ENCODE measurements around the gene SUSD2.
A peak's percentile ranks its signal among the peaks of the same experiment; 100 is the strongest.
"Not testable (repeated sequence)": the region's sequence is repeated elsewhere in the genome, so short reads cannot be mapped to it uniquely, and the experiment has no call there.

SUSD2 gene, protein sequence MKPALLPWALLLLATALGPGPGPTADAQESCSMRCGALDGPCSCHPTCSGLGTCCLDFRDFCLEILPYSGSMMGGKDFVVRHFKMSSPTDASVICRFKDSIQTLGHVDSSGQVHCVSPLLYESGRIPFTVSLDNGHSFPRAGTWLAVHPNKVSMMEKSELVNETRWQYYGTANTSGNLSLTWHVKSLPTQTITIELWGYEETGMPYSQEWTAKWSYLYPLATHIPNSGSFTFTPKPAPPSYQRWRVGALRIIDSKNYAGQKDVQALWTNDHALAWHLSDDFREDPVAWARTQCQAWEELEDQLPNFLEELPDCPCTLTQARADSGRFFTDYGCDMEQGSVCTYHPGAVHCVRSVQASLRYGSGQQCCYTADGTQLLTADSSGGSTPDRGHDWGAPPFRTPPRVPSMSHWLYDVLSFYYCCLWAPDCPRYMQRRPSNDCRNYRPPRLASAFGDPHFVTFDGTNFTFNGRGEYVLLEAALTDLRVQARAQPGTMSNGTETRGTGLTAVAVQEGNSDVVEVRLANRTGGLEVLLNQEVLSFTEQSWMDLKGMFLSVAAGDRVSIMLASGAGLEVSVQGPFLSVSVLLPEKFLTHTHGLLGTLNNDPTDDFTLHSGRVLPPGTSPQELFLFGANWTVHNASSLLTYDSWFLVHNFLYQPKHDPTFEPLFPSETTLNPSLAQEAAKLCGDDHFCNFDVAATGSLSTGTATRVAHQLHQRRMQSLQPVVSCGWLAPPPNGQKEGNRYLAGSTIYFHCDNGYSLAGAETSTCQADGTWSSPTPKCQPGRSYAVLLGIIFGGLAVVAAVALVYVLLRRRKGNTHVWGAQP

DNA sequence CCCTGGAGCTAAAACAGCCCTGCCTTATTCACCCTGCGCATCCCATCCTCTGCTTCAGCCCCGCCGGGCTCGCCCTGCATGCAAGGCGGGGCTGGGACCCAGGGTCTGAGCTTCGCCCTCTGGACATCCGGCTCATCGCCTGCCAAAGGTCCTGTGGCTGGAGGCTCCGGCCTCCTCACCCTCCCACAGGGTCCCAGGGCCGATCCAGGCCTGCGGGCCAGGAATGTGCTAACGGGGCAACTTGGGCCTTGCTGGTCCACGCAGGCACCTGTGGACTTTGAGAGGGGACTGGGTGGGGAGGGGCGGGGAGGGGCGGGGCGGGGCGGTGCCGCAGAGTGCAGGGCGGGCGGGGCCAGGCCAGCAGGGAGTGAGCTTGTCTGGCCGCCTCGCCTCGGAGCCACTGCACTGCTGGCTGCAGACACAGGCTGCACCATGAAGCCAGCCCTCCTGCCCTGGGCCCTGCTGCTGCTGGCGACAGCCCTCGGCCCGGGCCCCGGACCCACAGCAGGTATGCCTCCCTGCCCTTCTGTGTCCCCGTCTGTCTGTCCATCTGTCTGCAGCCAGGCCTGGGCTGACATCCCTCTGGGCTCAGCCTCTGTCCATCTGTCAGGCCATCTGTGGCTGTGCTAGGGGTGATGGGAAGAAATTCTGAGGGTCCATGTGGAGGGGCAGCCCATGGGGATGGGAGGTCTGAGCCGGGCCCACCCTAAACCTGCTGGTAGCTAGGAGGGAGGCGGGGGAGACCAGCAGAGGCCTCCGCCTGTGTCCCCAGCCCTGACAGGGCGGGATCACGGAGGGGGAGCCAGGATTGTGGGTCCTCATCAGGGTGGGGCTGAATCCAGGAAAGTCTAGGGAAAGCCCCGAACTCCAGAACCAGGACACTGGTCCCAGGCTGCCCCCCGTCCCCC is at the start of gene SUSD2:
Gene SUSD2 (plus strand): TSS at position 400 of the 908 bp plus-strand sequence. CDS start 33 bp downstream, at position 433.
- DNase-seq (ENCODE audit: low read depth in 2 of 2): no peak

DNA sequence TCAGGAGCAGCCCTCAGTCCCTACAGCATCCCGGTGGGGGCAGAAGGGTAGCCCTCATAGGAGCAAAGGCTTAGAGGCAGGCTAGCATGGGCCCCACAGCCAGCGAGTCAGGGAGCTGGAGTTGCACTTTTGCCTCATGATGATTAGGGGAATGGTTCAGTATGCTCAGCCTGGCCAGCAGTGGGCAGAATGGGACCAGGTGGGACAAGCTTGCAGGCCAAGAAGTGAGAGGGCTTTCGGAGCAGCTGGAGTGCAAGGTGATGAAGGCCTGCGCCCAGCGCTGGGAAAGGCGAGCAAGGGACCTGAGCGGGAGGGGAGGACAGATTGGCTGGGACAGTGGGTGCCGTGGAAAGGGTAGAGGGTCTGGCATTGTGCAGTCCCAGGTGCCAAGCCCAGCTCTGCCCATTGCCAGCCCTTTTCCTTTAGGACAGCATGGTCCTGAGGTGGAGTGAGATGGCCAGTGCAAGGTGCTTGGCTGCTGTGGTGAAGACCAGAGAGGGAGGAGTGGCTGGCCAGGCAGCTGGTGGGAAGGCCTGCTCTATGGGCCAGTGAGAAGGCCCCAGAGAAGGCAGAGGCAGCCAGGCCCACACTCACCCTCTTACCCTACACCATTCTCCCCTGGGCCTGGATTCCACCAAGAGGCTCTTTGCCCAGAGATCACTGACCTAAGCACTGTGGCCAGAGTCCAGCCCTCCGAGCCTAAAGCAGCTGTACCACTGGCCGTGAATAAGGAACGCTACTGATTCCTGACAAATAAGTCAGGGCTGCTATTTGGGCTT is 47.9 kb upstream of the SUSD2 start:
- no peak for DNase-seq (ENCODE audit: low read depth in 2 of 2)

DNA sequence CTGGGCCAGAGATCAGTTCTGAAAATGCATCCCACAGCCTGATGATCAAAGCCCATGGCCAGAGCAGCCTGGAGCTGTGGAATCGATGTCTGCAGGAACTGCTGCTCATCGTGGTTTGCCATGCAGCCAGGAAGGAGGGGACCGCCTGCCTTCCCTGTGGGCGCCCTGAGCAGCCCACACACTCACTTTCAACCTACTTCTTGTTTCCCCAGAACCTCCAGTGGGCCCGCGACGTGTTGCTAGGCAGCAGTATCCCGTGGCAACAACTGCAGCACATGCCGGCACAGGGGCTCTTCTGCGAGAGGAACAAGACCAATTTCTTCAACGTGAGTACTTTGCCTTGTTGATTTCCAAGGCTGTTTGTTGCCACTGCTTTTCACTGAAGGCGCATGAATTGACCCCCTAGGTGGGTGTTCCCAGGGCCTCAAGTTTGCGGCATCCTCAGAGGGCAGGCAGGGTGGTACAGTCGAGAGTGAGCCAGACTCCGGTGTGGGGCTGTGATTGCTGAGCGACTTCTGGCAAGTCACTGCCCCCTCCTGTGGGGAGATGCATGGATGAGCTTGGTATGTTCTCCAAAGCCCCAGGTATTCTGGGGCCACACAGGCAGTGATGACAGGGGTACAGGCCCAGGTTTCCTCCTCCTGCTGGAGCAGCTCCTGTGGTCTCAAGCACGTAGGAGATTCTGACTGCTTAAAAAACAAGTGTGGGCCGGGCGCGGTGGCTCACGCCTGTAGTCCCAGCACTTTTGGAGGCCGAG is 47.0 kb upstream of the SUSD2 start:
- no peak for DNase-seq (ENCODE audit: low read depth in 2 of 2)

DNA sequence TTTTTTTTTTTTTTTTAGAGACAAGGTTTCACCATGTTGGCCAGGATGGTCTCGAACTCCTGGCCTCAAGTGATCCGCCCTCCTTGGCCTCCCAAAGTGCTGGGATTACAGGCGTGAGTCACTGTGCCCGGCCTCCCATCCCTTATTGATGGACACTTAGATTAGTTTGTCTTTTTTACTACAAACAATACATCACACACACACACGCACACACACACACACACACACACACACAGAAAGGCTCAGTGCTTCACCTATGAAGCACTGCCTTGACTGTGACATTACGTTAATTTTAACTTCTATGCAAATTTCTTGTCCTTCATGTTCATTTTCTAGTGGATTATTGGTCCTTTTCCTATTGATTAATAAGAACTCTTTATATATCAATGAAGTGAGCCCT is 44.8 kb upstream of the SUSD2 start:
- DNase-seq (ENCODE audit: low read depth in 2 of 2): not testable (repeated sequence)

- no peak for DNase-seq (ENCODE audit: low read depth in 2 of 2)
These were observed 43.7 kb upstream of the SUSD2 start for GRCh38 chr22:24137595-24137994.

DNA sequence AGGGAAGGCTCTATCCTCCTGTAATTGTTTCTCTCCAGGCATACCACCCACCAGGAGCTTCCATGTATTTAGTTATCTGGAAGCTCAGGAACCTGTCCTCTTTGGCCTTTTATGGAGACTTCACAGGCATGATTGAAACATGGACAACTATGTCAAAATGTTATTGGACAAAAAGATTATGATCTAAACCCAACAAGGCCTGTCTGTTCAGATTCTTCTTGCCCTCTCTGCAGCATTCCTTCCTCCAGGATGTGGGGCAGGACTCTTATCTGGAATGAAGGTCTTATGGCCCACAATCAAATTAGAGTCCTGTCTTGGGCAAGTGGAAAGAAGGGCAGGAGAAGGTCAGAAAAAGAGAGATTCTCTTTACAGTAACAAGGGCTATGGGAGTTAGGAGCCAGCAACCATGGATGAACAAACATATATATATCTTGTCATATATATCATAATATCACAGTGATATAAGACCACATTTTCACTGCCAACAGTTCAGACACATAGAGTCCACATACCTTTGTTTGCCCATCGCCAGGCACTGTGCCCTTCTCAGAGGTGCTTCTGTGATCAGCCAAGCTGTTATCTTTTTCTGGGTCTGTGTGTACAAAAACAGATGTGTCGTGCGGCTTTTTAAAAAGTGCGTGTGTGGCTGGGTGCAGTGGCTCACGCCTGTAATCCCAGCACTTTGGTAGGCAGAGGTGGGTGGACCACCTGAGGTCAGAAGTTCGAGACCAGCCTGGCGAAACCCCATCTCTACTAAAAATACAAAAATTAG is 42.5 kb upstream of the SUSD2 start:
- DNase-seq (ENCODE audit: low read depth in 2 of 2): no peak

GRCh38 chr22:24140357-24140756 is 40.9 kb upstream of the SUSD2 start:
- DNase-seq (ENCODE audit: low read depth in 2 of 2): no peak

DNA sequence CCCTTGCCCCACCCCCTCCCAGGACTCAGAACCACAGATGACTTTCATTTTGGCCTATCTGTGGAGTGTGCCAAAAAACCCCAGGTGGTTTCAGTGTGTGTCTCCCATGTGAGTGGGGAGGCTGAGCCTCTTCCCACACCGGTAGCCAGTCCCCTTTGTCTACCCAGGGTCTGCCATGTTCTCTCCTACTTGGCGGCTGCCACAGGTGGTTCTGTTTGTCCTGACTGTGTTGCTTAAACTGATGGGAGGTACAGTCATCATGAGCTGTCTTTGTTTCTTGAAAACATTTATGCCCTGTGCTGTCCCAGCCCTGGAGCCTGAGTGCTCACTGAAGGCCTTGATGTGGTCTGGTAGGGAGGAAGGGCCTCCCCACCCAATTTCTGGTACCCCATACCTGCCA is 39.7 kb upstream of the SUSD2 start:
- DNase-seq (ENCODE audit: low read depth in 2 of 2): no peak

DNA sequence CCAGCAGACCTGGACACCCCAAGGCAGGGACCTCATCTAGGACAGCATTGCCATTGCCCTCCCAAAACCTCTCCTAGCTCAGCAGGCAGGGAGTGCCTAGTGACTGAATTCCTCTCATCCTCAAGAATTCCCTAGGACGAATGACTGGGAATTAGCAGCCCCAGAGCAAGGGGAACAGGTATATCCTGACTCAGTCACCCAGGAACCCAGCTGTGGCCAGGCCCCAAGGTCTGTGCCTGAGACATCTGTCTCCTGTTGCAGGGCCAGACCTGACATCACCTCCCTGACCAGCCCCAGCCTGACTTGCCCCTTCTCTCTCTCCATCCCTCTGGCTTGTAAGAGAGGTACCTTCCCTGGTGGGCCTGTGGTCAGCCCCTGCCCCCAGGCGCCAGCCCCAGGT is 39.0 kb upstream of the SUSD2 start:
- no peak for DNase-seq (ENCODE audit: low read depth in 2 of 2)

GRCh38 chr22:24142831-24143230 is 38.5 kb upstream of the SUSD2 start:
- no peak for DNase-seq (ENCODE audit: low read depth in 2 of 2)

DNA sequence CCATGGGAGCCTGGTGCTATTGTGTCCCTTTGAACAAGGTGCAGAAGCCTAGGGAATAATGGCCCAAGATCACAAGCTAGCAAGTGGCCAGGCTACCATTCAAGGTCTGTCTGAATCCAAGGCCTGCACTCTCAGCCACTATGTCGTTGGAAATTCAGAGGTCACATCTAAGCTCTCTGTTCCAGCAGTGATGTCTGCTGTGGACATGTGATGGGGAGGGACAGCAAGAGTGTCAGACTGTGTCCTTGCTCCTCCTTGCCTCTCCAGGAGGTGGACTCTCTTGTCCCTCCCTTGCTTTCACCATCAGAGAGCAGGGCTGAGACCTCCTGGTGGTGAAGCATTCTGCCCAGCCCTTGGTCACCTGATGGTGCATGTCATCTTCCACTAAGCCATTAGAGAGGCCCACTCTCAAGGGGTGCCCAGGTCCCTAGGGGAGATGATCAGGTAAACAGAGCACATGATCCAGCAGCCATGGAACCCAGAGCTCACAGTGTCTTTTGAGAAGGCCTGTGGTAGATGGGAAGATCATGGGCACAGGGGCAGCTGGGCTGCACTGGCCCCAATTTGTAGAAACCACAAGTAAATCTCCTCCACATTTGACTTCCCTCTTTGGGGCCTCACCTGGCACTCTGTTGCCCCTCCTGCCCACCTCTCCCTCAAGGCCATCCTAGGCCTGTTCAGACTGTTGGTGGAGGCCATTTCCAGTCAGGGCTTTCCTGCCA is 37.1 kb upstream of the SUSD2 start:
- DNase-seq (ENCODE audit: low read depth in 2 of 2): no peak

DNA sequence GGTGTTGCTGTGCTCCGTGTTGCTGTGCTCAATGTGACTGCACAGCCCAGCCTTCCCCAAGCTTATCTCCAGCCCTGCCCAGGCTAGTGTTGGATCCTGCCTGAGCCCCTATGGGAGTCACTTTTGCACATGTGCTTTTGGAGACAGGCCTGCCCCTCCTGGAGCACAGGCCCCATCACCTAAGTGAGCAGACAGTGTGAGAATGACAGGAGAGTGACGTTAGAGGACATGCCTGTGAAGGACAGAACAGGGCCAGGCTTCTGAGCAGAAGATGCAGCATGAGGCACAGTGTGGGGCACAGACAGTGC is 36.6 kb upstream of the SUSD2 start:
- no peak for DNase-seq (ENCODE audit: low read depth in 2 of 2)

DNA sequence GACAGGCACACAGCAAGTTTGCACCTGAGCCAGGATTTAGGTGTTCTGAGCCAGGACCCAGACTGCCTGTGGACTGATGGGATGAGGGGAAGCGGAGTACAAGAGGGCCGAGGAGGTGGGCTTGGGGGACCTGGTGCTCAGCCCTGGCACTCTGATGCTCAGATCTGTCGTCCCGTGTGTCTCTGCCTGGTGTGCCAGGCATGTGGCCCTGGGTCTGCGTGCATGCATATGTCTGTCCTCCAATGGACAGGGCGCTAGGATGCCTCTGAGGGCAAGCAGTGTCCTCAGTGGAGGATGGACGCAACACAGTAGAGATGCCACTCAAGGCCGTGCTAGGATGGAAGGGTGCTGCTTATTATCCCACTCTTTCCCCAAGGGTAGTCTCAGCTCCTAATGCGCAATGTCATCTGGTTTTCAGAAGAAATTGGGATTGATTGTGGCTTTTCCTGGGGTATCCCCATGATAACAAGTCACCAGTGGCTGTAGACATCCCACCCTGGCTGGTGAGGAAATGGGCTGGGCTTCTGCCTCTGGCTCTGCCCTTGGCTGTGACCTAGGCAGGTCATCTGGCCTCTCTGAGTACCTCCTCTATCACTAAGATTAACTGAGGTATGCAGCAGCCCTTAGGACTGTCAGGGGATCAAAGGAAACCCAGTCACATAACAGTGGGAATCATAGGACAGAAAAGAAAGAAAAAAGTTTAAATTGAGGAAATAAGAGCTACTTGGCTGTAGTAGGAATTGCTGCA is 35.7 kb upstream of the SUSD2 start:
- no peak for DNase-seq (ENCODE audit: low read depth in 2 of 2)

DNA sequence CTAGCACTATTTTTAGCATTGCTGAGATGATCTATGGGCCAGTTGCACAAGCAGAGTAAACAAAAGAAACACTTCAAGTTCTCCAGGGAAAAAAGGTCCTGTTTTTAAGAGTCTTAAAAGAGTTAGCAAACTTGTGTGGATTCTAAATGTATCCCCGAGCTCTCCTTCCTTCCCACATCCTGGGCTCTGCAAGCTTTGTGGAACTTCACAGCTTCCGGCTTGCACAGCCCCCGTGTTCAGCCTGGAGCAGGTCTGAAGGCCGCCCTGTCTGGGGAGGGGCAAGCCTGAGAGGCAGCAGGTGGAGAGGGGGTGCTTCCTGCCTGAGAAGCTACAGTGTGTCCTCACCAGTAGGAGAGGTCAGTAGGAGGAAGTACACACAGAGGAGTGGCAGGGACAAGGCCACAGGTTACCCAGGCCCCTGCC is 35.1 kb upstream of the SUSD2 start:
- peak; percentile 77 to 78 for DNase-seq (ENCODE audit: low read depth in 2 of 2)

DNA sequence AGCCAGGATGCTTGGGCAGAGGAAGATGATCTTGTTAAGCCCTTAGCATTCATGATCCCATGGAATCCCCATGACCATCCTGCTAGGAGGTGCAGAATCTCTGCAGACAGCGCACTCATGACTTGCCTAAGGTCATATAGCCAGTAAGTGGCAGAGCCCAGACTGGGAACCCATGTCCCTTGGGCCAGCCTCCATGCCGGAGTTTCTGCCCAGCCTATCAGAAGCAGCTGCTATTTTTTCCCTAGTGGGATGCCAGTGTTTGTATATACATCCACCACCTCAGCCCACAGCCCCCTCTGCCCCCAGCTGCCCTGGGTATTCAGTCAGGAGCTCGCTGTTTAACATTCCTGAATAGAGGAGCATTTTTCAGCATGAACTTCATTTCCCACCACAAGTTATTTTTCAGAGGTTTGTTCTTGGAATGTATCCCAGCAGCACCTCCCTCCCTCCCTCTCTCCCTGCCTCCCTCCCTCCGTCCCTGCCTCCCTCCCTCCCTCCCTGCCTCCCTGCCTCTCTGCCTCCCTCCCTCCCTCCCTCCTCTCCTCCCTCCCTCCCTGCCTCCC is 34.4 kb upstream of the SUSD2 start:
- peak; percentile 81 to 83 for DNase-seq (ENCODE audit: low read depth in 2 of 2)

- no peak for DNase-seq (ENCODE audit: low read depth in 2 of 2)
These were observed 33.6 kb upstream of the SUSD2 start for GRCh38 chr22:24147666-24148065.

- DNase-seq (ENCODE audit: low read depth in 2 of 2): no peak
These were observed 32.8 kb upstream of the SUSD2 start for GRCh38 chr22:24148266-24149197.

Data from fibroblast of skin of left quadriceps (primary cell).